ENCODE results near the gene MOB3B.

- no peak for TF ChIP-seq TARDBP (IDR thresholded peaks at IDR 0.05; ENCODE audit: borderline replicate concordance)
- no peak for TF ChIP-seq POLR2AphosphoS5 (IDR thresholded peaks at IDR 0.05; ENCODE audit: low read length)
- no peak for TF ChIP-seq CTCF (IDR thresholded peaks at IDR 0.05 in 2 of 3, conservative IDR thresholded peaks at IDR 0.05 in 1 of 3; ENCODE audit: control insufficient read depth in 2 of 3, extremely low read depth in 1 of 3, insufficient read depth in 1 of 3, low read depth in 3 of 3, low read length in 3 of 3)
- no peak for TF ChIP-seq HDGF (IDR thresholded peaks at IDR 0.05)
- no peak for TF ChIP-seq CEBPB (IDR thresholded peaks at IDR 0.05; ENCODE audit: borderline replicate concordance in 1 of 2, low read depth in 2 of 2, low read length in 2 of 2)
- no peak for TF ChIP-seq ATF3 (IDR thresholded peaks at IDR 0.05; ENCODE audit: borderline replicate concordance, extremely low read depth, low read depth, low read length)
- TF ChIP-seq SIN3A (IDR thresholded peaks at IDR 0.05; ENCODE audit: low read depth, low read length): no peak
- TF ChIP-seq SMC3 (IDR thresholded peaks at IDR 0.05; ENCODE audit: borderline replicate concordance, low read length): no peak
Measured at GRCh38 chr9:27532046-27532445, 2.4 kb upstream of the MOB3B start.

Data from GM12878 (cell line).